KMS-11 (cell line): ENCODE results near the gene PKD1L1.
"Not testable (repeated sequence)": the region's sequence is repeated elsewhere in the genome, so short reads cannot be mapped to it uniquely, and the experiment has no call there.

Experiments
- H2AFZ ChIP-seq: fragments of 200-600 bp; sonication (generic); 2 replicates; pipeline ENCODE4 v1.6.1; 2016; ENCODE audit warnings: antibody characterized with exemption, mixed run types, low read depth
- H3K27ac ChIP-seq: fragments of 200-600 bp; sonication (generic); 2 replicates; pipeline ENCODE4 v1.6.1; 2016; ENCODE audit warnings: mild to moderate bottlenecking, mixed run types
- H3K27me3 ChIP-seq: fragments of 200-600 bp; sonication (generic); 2 replicates; pipeline ENCODE4 v1.6.1; 2017; ENCODE audit warnings: mild to moderate bottlenecking, low read depth, mixed run types, moderate library complexity; ENCODE audit not compliant: insufficient read depth
- H3K36me3 ChIP-seq: fragments of 200-600 bp; sonication (generic); 2 replicates; pipeline ENCODE4 v1.6.1; 2017; ENCODE audit warnings: mild to moderate bottlenecking, mixed run types; ENCODE audit not compliant: insufficient read depth
- H3K4me1 ChIP-seq: fragments of 200-600 bp; sonication (generic); 2 replicates; pipeline ENCODE4 v1.6.1; 2016; ENCODE audit warnings: mild to moderate bottlenecking, low read depth, mixed run types; ENCODE audit not compliant: poor library complexity, severe bottlenecking
- H3K4me2 ChIP-seq: fragments of 200-600 bp; sonication (generic); 2 replicates; pipeline ENCODE4 v1.7.0; 2016; ENCODE audit warnings: mild to moderate bottlenecking, mixed run types
- H3K4me3 ChIP-seq: fragments of 200-600 bp; sonication (generic); IDR thresholded peaks from 2 replicates; pipeline ENCODE4 v1.6.1; 2017; ENCODE audit warnings: low read depth, low read length, mixed read lengths; ENCODE audit not compliant: insufficient read depth
- H3K79me2 ChIP-seq: fragments of 200-600 bp; sonication (generic); 2 replicates; pipeline ENCODE4 v1.6.1; 2016; ENCODE audit warnings: low read depth, mixed run types; ENCODE audit not compliant: insufficient read depth
- H3K9ac ChIP-seq: fragments of 200-600 bp; sonication (generic); 2 replicates; pipeline ENCODE4 v1.6.1; 2016; ENCODE audit warnings: mild to moderate bottlenecking, mixed run types
- H4K20me1 ChIP-seq: fragments of 200-600 bp; sonication (generic); 2 replicates; pipeline ENCODE4 v1.6.1; 2016; ENCODE audit warnings: mild to moderate bottlenecking, mixed run types; ENCODE audit not compliant: insufficient read depth
- CTCF ChIP-seq: fragments of 200-600 bp; sonication (generic); conservative IDR thresholded peaks from 2 replicates; pipeline ENCODE4 v1.6.1; 2017; ENCODE audit warnings: low read depth, mild to moderate bottlenecking, antibody characterized with exemption, low read length, moderate library complexity, mixed read lengths

PKD1L1 gene

DNA sequence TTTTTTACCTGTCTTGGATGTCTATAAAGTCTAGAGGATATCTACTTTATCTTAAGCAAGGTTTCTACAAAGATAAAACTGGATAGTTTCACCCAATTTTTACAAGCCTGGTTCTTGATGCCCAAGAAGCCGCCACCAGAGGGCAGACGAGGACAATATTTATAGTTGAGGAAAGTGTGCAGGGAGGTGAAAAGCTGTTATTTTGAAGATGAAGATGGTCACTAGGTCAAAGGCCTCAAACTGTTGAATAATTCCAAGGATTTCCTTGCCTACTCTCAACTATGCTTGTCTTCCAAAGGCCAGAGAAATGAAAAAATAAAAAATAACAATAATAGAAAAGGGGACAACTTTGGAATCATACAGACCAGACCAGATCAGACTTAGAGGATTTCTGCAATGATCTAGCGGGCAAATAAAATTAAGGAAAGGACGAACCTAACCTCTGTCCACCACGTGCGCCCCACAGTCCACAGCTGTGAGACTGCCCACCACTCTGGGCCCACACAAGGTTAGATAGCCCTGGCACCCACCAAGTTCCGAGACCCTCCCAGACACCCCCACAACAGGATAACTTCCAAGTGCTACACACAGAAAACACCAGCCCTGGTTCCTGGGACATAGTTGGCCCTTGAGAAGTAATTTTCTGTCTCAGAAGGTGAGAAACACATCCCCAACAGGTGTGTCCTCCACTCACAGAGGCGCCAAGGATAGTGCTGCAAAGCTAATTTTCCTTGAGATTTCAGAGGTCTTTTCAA lies 2.8 kb downstream of the PKD1L1 start:
- Histone ChIP-seq H3K36me3 (no peaks in the 10 kb centered on the region), H3K9ac (no peak overlapping the region), H3K4me1 (no peaks in the 10 kb centered on the region), H3K4me3 (no peak overlapping the region), H3K4me2 (no peak overlapping the region), H3K27ac (no peak overlapping the region), H3K79me2 (no peaks in the 10 kb centered on the region), H4K20me1 (no peaks in the 10 kb centered on the region), H2AFZ (no peak overlapping the region), H3K27me3 (no peaks in the 10 kb centered on the region)
- TF ChIP-seq CTCF: peak; percentile 94

GRCh38 chr7:47944536-47945260 lies 3.6 kb downstream of the PKD1L1 start:
- no peak for TF ChIP-seq CTCF
- Histone ChIP-seq H3K4me3 (no peak overlapping the region), H3K36me3 (no peaks in the 10 kb centered on the region), H4K20me1 (no peaks in the 10 kb centered on the region), H2AFZ (no peak overlapping the region), H3K79me2 (no peaks in the 10 kb centered on the region), H3K4me2 (no peak overlapping the region), H3K27me3 (no peaks in the 10 kb centered on the region), H3K4me1 (no peaks in the 10 kb centered on the region), H3K9ac (no peak overlapping the region), H3K27ac (no peak overlapping the region)

DNA sequence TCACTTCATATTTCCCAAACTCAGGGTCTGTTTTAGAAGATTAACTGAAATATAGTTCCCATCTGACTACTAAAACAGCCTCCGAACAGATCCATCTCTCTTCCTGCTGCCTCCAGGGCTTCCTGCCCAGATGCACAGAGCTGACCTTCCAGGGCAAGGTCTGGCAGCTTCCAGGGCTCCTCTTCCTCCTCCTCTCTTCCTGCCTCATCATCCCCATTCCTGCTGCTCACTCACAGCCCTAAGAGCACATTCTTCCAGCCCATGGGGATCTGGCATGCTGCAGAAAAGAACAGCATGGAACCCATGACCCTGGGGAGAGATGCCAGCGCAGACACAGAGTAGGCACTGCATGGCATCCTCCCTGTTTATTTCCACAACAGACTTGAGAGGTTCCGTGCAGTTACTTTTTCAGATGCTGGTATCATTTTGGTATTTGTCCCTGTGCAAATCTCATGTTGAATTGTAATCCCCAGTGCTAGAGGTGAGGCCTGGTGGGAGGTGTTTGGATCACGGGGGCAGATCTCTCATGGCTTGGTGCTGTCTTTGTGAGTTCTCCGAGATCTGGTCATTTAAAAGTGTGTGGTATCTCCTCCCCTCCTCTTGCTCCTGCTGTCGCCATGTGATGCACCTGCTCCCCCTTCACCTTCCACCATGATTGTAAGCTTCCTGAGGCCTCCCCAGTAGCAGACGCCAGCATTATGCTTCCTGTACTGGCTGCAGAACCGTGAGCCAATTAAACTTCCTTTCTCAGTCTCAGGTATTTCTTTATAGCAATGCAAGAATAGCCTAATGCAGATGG lies 4.4 kb downstream of the PKD1L1 start:
- Histone ChIP-seq H2AFZ (no peak overlapping the region), H3K79me2 (no peaks in the 10 kb centered on the region), H3K4me1 (no peaks in the 10 kb centered on the region), H3K9ac (no peak overlapping the region), H3K27ac (no peak overlapping the region), H3K4me2 (no peak overlapping the region), H3K27me3 (no peaks in the 10 kb centered on the region), H4K20me1 (no peaks in the 10 kb centered on the region), H3K36me3 (no peaks in the 10 kb centered on the region), H3K4me3 (no peak overlapping the region)
- no peak for TF ChIP-seq CTCF

GRCh38 chr7:47942651-47943050 lies 5.6 kb downstream of the PKD1L1 start:
- H4K20me1 ChIP-seq, H3K36me3 ChIP-seq: not testable (repeated sequence)

More at GRCh38 chr7:47942651-47943050, 5.6 kb downstream of the PKD1L1 start:
- not testable (repeated sequence) for H2AFZ ChIP-seq, H3K27me3 ChIP-seq, H3K4me3 ChIP-seq, H3K79me2 ChIP-seq, H3K4me2 ChIP-seq, H3K27ac ChIP-seq, H3K9ac ChIP-seq, H3K4me1 ChIP-seq
